Globus pallidus (tissue), 1 donor: ENCODE measurements around the gene SH3PXD2A.
A peak's percentile ranks its signal among the peaks of the same experiment; 100 is the strongest.
"Not testable (repeated sequence)": the region's sequence is repeated elsewhere in the genome, so short reads cannot be mapped to it uniquely, and the experiment has no call there.

Source experiments
- DNase-seq: peaks from one replicate; pipeline ENCODE4 v3.0.0-alpha.2; 2015; ENCODE audit warnings: low spot score

SH3PXD2A gene

DNA sequence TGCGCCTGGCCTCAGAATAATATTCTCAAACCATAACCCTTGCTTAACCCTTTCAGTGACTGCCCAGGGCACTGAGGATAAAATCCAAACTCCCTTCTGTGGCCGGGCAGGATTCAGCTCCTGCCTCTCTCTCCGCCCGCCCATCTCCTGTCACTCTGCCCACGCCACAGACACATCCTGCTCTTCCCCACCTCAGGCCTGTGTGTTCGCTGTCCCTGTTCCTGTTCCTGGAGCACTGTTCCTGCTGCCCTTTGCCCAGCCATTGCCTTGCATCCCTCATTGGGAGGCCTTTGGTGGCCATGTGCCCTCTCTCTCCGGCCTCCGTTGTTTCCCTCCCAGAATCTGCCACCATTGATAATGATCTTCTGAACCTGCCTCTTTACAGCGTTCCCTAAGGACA is 108.8 kb downstream of the SH3PXD2A start:
- DNase-seq, result no peak

DNA sequence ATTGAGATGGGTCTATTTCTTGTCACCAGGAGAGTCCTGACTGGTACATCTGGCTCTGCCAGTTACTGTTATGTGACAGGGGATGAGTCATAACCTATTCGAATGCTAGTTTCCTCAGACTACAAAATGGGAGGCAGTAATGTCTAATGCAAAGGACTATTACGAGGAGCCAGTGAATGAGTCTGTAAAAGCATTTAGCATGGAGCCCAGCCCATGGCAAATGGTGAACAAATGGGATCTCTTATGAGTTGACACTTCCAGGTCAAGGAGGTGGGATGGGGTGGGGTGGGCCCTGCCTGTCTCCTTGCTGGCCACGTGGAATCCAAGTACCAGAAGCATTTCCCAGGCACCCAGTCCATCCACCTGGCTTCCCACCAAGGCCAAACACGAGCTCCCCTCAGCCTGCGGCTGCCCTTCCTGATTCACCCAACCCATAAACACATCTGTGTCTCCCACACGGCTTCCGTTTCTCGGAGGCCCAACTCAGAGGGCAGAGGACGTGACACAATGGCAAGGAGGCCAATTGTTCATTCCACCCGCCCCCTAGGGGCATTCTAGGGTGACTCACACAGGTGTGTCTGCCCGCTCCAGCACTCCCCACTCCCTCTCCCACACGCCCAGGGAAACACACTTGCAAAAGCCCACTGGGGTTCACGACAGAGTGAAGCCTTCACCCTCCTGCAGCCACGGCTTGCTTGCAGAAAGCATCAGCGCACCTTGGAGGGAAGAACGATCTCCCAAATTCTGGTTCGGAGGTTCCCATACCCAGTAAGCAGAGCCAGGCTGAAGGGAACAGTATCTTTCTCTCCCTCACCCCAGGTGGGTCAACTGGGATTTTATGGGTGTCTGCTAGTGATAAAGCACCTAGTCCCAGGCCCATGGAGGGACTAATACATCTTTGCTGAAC is 109.8 kb downstream of the SH3PXD2A start:
- DNase-seq, result no peak

DNA sequence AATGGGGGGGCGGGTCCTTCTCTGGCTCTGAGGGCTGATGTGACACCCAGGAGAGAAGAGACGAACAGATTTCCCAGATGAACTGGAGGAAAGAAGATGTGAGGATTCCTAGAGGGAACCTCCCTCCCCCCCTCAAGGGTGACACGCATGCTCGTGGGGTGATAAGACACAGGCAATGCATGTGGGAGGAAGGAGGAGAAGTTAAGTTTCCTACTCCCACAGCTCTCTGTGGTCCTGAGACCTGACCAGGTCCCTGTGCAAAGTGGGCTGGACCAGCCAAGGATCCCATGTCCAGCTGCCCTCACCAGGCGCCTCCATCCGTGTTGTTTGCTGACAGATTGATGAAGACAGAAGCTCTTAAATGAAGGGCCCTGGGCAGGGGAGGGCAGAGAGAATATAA is 112.6 kb downstream of the SH3PXD2A start:
- DNase-seq, result no peak

DNA sequence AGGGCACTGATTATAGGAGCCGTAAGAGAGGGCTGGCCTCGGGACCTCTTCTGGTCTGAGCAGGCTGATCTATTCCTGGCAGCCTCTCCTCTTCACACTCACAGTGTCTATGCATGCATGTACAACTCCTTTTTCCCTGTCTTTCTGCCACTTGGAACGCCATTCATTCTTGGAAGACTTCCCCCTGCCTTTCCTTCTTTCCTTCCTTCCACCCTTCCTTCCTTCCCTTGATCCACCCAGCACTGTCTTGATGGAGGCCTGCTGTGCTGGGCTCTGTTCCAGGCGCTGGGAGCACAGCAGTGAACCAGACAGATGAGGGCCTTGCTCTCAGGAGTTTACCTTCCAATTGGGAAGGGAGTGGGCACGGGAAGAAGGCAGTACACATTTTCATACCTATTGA is 114.8 kb downstream of the SH3PXD2A start:
- no peak for DNase-seq

DNA sequence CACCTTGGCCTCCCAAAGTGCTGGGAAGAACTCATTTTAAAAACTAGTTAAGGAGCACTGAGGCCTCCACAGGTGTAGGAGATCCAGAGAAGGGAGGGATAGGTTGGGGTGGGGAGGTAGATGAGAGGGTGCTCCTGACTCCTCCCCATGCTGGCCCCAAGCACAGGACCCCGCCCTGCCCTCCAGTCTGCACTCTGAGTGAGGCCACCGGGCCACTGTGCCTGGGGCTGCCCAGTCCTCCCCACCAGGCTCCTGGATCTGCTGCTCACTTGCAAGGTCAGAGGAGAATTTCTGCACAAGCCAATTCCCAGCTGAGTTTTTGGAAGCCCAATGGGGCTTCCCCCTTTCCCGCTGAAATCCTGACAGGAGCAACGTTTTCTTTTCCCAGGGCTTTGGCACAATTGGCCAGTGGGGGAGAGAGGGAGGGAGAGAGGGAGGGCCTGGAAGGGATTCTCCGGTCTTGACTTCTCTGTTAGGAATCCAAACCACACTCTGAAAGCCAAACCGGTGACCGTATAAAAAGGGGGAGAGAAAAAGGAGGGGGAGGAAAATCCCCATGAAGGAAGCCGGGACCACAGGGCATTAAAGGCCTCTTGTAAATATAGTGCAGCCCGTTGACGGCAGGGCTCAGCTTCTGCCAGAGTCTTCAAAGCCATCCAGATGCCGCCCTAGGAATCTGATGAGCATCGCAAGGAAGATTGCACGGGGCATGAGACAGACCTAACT is 116.2 kb downstream of the SH3PXD2A start:
- DNase-seq, result no peak

DNA sequence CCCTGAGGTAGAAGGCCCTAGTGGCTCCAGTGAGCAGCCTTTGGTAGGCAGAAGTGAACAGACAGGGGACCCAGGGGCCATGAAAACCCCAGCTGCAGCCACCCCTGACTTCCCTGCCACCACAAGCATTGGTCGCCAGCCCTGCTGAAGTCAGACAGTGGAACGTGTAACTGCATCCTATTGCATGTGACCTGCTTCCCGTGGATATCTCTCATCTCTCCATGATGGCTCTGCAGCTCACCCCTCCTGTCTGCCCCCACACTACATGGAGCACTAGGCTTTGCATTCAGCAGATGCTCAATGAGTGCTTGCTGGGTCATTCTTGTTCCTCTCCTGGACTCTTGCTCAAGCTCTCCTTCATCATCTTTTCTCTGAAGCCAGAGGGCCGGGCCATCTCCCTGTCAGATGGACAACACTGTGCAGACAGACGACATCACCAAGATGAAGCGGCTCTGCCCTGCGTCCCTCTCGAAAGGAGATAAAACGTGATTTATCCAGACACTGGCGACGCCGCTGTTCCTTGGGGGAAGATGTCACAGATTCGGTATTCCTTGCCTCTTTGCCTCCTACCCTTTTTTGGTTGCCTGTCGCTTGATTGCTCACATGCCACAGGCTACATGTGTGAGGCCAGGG is 117.5 kb downstream of the SH3PXD2A start:
- DNase-seq, result no peak

DNA sequence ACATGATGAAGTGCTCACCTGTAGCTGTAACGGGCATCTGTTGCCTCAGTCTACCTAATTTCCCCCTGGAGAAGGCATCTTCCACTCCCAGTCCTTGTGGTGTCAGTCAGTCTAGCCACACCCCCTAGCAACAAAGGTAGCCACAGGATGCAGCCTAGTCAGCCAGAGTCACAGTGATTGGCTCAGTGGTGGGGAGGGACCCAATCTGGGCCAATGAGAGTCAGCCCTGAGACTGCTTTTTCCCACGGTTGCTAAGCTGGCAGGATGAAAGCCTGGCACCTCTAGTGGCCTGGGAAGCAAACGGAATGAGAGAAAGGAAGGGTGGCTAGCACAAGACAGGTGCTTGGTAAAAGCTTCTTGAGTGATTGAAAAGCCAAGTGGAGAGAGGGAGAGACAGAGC is 118.6 kb downstream of the SH3PXD2A start:
- DNase-seq, result no peak

DNA sequence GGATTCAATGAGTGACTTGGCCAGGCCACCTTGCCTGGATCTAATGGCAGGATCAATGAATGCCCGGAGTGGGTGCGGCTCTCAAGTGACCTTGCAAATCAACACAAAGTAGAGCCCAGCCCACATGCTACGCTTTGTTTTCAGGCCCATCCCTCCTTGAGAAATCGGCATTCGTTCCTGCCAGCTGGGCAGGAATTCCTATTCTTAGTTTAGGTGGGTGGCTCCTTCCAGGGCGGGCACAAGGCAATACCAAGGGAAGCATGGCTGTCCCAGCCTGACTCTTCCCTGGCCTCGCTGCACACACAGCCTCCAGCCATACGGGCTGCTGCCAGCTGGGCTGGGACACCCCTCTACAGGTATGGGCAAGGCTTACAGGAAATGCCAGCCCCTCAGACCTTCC is 119.3 kb downstream of the SH3PXD2A start:
- no peak for DNase-seq

DNA sequence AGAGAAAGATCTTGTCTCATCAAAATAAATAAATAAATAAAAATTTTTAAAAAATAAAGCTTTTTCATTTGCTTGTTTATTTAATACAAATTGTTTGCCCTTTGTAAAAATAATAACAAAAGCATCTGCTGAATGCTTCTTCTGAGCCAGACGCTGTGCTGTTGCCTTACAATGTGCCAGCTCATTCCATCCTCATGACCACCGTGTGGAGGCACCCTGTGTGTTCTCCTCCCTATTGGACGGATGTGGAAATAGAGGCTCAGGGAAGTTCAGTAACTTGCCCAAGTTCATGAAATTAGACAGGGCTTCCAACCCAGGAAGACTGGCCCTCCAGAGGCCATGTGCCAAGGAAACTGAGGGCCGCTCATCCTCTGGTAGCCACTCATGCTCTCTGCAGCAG is 120.6 kb downstream of the SH3PXD2A start:
- DNase-seq, result no peak

DNA sequence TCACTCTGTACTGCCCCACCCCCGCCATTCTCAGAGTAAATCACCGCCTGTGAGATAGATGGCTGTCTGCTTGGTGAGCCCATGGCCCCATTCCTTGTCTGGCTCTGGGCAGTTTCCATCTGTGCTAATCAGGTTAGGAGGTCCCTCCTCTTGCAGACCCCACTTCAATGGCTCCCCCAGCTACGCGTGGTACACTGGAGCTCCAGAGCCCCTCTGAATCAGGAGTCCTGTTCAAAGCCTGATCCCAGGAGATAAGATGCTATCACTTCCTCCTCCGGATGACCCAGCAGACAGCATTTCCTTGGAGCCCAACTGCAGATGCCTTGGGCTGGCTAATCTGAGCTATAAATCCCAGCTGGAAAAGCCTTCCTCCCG is 122.3 kb downstream of the SH3PXD2A start:
- no peak for DNase-seq

DNA sequence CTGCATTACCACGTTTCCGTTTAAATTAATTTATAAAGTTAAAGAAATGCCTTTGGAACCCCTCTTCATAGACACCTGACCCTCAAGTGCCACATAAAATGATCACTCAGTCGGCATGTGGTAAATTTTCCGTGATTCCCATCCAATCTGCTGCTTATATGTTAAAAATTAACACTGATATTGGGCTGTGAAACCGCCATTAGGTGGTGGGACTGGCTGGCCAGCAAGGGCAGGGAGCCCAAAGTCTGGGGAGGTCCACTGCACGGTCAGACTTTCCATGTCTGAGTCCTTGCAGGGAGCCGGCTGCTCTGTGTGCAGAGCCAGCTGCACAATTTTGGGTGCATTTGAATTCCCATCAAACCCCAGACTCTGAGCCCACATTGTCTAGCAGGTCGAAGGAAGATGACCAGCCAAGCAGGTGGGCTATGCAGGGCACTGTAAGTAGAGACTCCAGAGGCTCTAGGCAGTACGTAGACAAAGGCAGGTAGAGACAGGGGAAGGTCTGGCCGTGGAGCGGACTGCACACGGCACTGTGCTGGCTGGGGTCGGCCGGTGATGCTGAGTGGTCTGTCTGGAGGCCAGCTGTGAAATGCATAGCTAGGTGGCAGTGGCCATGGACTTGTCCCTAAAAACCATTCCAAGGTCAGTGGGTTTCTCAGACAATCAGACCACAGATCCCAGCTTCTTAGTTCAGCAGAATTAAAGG is 122.9 kb downstream of the SH3PXD2A start:
- no peak for DNase-seq

DNA sequence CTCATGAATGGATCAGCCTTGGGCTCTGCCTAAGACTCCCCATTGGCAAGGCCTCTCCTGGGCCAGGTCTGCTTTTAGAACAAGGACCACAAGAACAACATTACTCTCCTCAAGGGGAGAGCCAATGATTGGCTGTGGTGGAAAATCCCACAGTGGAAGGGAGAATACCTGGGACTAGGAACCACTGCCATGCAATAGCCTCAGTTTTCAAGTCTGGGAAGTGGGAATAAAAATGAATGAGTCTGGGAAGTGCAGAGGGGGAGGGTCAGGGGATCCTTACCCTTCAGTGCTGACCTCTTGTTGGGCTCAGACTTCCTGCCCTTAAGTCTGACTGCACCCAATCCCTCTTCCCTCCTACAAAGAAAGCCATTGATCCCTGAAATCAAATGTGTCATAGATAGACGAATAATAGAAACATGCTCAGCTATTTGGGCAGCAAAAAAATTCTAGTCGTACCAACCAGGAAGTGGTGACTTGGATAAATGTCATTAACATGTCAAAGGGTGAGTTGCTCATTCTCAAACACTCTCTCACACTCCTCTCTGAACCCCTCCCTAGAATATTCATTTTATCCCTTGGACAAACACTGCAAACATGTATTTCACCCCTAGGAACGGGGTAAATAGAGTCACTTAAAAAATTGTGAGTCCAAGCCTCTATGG is 123.6 kb downstream of the SH3PXD2A start:
- no peak for DNase-seq

DNA sequence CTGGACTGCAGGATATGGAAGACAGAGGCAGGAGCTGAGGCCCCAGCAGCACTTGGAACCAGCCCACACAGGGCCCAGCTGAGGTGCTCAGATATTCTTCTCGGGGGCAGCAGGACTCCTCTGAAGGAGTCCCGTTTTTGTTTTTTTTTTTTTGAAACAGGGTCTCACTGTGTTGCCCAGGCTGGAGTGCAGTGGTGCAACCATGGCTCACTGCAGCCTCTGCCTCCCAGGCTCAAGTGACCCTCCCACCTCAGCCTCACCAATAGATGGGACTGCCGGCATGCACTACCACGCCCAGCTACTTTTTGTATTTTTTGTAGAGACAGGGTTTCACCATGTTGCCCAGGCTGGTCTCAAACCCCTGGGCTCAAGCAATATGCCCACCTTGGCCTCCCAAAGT is 124.3 kb downstream of the SH3PXD2A start:
- DNase-seq, result not testable (repeated sequence)

DNA sequence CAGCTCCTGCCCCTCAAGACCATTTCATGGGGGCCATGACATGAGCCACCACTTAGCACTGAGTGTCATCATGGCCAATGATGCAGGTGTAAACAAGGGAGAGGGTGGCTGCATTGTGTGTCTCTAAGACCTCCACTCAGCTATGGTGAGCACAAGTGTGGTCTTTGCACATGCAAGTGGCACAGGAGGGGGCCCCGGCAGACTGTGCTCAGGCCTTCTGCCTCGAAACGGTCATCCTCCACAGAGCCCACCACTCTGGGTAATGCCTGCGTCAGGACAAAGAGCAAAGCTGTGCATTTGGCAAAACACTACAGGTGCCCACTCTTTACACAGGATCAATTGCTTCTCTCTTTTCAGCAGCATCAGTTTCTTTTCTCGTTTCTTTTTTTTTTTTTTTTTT is 125.5 kb downstream of the SH3PXD2A start:
- DNase-seq, result no peak

DNA sequence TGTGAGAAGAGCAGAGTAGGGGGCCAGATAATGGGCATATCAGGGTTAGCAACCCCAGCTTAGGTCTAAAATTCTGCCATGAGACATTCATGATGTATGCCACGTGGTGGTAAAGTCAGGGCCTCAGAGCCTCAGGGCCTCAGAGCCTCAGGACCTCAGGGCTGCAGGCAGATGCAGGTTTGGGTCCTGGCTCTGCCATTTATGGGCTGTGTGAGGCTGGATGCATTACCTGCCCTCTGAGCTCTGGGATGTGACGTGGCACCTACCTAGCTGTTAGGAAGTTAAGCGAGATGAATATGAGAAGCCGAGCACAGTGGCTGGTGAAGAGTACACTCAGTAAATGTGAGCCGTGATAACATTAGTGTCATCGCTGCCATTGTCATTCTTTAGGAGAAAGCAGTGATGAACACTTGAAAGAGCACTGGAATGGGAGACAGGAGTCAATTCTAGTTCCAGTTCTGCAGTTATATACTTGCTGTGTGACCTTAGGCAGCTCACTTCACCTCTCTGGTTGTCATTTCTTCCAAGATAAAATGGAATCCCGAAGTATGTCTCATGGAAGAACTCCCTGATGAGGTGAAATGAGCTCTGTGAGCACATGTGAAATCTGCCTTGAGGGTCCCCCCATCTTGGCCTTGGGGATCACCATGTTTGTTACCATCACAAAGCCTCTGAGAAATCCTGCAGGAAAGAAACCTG is 127.2 kb downstream of the SH3PXD2A start:
- DNase-seq, result no peak

DNA sequence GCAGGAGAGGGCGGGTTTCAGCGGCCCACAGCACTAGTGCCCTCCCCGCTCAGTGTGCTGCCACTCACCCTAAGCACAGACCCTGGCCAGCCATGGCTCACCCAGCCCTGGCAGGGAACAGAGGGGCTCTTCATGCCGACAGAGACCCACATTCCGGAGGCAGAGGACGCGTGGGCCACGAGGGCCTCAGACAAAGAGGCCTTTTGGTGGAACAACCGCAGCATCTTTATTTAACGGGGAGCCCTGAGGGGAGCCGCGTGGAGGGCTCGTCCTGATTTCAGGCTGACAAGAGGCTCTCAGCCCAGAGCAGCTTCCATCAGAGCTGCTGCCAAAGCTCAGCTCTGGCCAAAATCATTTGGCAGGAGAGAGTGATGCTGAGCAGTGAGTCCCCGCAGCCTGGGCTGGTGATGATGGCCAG is 127.8 kb downstream of the SH3PXD2A start:
- DNase-seq, result peak; percentile 85

DNA sequence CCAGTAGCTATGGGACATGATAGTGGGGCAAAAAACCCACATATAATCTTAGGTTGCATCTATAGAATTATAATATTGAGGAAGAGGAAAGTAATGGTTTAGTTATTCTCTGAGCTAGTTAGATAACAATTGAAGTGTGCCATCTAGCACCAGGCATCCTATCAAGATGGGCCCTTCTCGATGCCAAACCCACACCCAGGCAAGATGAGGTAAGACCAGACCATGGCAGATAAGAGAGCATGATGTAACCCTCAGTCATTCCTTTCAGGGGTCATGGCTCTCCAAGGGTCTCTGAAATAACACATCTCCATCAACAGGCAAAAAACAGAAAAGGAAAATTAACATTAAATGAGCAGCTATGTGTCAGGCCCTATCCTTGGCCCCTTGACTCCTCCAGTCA is 128.7 kb downstream of the SH3PXD2A start:
- DNase-seq, result no peak

DNA sequence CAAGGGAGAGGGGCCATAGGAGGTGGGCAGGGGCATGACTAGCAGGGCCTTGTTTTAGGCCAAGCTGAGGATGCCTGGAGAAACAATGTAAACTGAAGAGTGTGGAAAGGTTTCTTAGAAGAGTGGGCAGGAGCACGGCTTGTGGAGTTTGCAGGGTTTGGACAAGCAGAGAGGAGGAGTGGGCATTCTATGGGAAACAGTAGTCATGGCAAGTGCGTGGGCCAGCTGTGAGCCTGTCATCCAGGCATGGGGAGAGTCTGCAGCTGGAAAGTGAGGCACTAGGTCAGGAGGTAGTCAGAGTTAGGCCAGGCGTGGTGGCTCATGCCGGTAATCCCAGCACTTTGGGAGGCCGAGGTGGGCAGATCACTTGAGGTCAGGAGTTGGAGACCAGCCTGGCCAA is 130.1 kb downstream of the SH3PXD2A start:
- no peak for DNase-seq

DNA sequence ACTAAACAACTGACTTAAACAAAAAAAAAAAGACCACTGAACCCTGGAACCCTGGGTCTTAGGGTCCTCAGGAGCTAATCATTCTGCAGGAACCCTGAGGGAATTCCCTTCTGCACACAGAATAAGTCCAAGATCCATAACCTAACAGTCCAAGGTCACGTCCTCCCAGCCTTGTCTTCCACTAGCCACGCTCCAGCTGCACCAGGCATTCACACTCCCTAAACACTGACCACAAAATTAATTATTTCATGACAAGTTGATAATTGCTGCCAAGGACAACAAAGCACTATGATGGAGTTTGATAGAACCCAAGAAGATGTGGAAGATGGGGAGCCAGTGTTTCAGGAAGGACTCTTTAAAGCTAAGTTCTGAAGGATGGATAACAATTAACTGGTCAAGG is 130.6 kb downstream of the SH3PXD2A start:
- no peak for DNase-seq

DNA sequence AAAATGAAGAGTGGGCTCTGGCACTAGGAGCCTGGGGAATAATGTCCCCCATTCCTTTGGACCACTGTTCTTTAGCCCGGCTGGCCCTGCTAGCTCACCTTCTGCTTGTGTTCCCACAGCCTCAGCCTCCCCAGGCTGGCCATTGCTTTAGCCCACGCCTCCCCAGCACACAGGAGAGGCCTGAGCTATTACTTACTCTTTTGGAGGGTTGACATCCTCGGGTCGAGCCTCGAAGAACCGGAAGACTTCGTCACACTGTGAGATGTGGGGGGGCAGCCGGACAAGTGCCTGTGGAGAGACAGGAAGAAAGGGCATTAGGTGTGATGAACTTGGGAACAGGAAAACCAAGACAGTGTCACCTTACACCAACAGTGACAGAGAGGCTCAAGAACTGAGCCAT is 131.3 kb downstream of the SH3PXD2A start:
- DNase-seq, result no peak

DNA sequence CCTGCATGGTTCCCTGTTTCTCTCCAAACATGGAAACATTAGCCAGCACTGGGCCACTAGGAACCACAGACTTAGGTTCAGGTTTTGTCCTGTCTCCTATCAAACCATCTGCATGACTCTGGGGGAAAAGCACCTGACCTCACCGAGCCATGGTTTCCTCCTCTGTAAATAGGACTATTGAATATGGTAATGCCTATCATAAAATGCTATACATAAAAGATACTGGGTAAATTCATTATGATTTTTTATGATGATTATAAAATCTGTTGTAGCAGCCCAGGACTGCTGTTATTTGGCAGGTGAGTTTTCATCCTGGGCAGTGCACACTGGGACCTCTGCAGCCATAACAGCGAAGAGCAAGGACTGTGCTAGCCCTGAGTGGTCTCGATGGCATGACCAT is 131.8 kb downstream of the SH3PXD2A start:
- no peak for DNase-seq
